GM18868 (cell line): ENCODE results near the gene DEDD.

Source experiments
- ATAC-seq: cut with Tn5 transposase; IDR thresholded peaks from one replicate; pipeline ENCODE4 v1.9.1; 2021; ENCODE audit warnings: mild to moderate bottlenecking, moderate library complexity; ENCODE audit not compliant: unreplicated experiment

Gene DEDD

GRCh38 chr1:161163793-161164192 lies 31.3 kb upstream of the DEDD start:
- ATAC-seq = no peak

- no peak for ATAC-seq
These were observed 30.3 kb upstream of the DEDD start for GRCh38 chr1:161162806-161163205.

GRCh38 chr1:161162052-161162451 lies 29.6 kb upstream of the DEDD start:
- ATAC-seq = no peak

- ATAC-seq = no peak
These were observed 29.2 kb upstream of the DEDD start for GRCh38 chr1:161161652-161162051.

- ATAC-seq = no peak
These were observed 28.2 kb upstream of the DEDD start for GRCh38 chr1:161160671-161161145.

GRCh38 chr1:161159913-161160243 lies 27.4 kb upstream of the DEDD start:
- ATAC-seq = no peak

GRCh38 chr1:161159087-161159912 lies 26.8 kb upstream of the DEDD start, which contains the start of gene USP21:
USP21 (plus strand) TSS chr1:161159500; CDS start chr1:161160641, 1,141 bp downstream.
- ATAC-seq = peak; percentile 90

- ATAC-seq = no peak
These were observed 26.0 kb upstream of the DEDD start for GRCh38 chr1:161158316-161159010.

GRCh38 chr1:161157867-161158266 lies 25.4 kb upstream of the DEDD start:
- ATAC-seq = no peak

- ATAC-seq = peak; percentile 93
These were observed 21.3 kb upstream of the DEDD start, which contains the start of gene UFC1 for GRCh38 chr1:161153682-161154337. UFC1 (plus strand) TSS chr1:161153978; CDS start chr1:161153998, 20 bp downstream.

- peak; percentile 8 for ATAC-seq
These were observed 20.7 kb upstream of the DEDD start for GRCh38 chr1:161153176-161153575.

- no peak for ATAC-seq
These were observed 13.4 kb upstream of the DEDD start for GRCh38 chr1:161145832-161146231.

GRCh38 chr1:161140755-161141400 lies 8.4 kb upstream of the DEDD start:
- ATAC-seq = no peak

GRCh38 chr1:161139766-161140165 lies 7.3 kb upstream of the DEDD start:
- no peak for ATAC-seq

- ATAC-seq = no peak
These were observed 6.0 kb upstream of the DEDD start for GRCh38 chr1:161138431-161138830.

GRCh38 chr1:161137881-161138280 lies 5.4 kb upstream of the DEDD start:
- ATAC-seq = no peak

GRCh38 chr1:161133220-161133740 lies 813 bp upstream of the DEDD start:
- no peak for ATAC-seq

- ATAC-seq = no peak
These were observed 701 bp downstream of the DEDD start for GRCh38 chr1:161131523-161132409.

- ATAC-seq = no peak
These were observed 2.2 kb downstream of the DEDD start for GRCh38 chr1:161130266-161130665.
